Prostate gland (tissue), 2 donors: ENCODE data around the gene GRB10.

ENCODE experiments used
- CTCF ChIP-seq, 4 experiments: fragments of 200-600 bp in 2 of 4; fragments of 450-650 bp in 2 of 4; sonication (generic) in 2 of 4; IDR thresholded peaks; 1 replicate in 3 of 4; 2 replicates in 1 of 4; pipeline ENCODE4 v1.5.1; 2016 to 2019; ENCODE audit warnings: antibody characterized with exemption in 4 of 4, mild to moderate bottlenecking in 2 of 4, moderate library complexity in 2 of 4
- POLR2A ChIP-seq: fragments of 450-650 bp; IDR thresholded peaks from one replicate; pipeline ENCODE4 v1.6.1; 2016; ENCODE audit warnings: antibody characterized with exemption, mild to moderate bottlenecking

DNA sequence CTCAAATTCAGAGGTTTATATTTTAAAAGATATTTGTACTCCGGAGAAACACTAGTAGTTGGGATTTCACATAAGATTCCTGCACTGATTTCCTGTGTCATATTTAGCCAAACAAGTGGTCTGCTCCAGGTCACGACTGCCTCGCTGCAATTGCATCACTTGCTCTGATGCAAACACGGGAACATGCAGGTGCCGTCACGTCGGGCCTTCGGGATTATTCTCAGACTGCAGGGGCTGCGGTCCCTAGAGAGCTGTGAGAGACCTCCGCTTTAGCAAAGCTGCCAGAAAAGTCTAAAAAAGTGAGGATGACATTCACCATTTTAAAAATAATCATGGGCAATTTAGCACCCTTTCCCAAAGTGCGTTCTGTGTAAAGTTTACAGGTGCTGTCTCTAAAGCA, 124.0 kb downstream of the GRB10 start:
- TF ChIP-seq CTCF (IDR thresholded peaks at IDR 0.05): no peak
- TF ChIP-seq POLR2A: no peak
